T follicular helper cell (primary cell): ENCODE results near the gene LMBRD1.
A peak's percentile ranks its signal among the peaks of the same experiment; 100 is the strongest.
"Not testable (repeated sequence)": the region's sequence is repeated elsewhere in the genome, so short reads cannot be mapped to it uniquely, and the experiment has no call there.

ENCODE experiments used
- DNase-seq: peaks from one replicate; pipeline ENCODE4 v3.0.0-alpha.2; 2020; ENCODE audit warnings: low read depth

LMBRD1 gene

GRCh38 chr6:69796073-69796641, 653 bp downstream of the LMBRD1 start:
- DNase-seq = peak; percentile 49

- DNase-seq = no peak
Observed at GRCh38 chr6:69795469-69796072, 1.2 kb downstream of the LMBRD1 start.

- no peak for DNase-seq
Observed at GRCh38 chr6:69792292-69792691, 4.5 kb downstream of the LMBRD1 start.

- no peak for DNase-seq
Observed at GRCh38 chr6:69791065-69791471, 5.7 kb downstream of the LMBRD1 start.

- no peak for DNase-seq
Observed at GRCh38 chr6:69790629-69791028, 6.2 kb downstream of the LMBRD1 start.

GRCh38 chr6:69789578-69789977, 7.2 kb downstream of the LMBRD1 start:
- DNase-seq = no peak

- DNase-seq = not testable (repeated sequence)
Observed at GRCh38 chr6:69787436-69787835, 9.4 kb downstream of the LMBRD1 start.

- no peak for DNase-seq
Observed at GRCh38 chr6:69785697-69786096, 11.1 kb downstream of the LMBRD1 start.

- DNase-seq = no peak
Observed at GRCh38 chr6:69784595-69785377, 12.0 kb downstream of the LMBRD1 start.

GRCh38 chr6:69783108-69783507, 13.7 kb downstream of the LMBRD1 start:
- DNase-seq = no peak

GRCh38 chr6:69780585-69781178, 16.1 kb downstream of the LMBRD1 start:
- no peak for DNase-seq

GRCh38 chr6:69775941-69776340, 20.9 kb downstream of the LMBRD1 start:
- no peak for DNase-seq

- DNase-seq = no peak
Observed at GRCh38 chr6:69775585-69775849, 21.3 kb downstream of the LMBRD1 start.

GRCh38 chr6:69774740-69775584, 21.8 kb downstream of the LMBRD1 start:
- no peak for DNase-seq

- no peak for DNase-seq
Observed at GRCh38 chr6:69771158-69771906, 25.5 kb downstream of the LMBRD1 start.

- DNase-seq = no peak
Observed at GRCh38 chr6:69768664-69769063, 28.1 kb downstream of the LMBRD1 start.

- no peak for DNase-seq
Observed at GRCh38 chr6:69763763-69764162, 33.0 kb downstream of the LMBRD1 start.

- DNase-seq = no peak
Observed at GRCh38 chr6:69761853-69762252, 35.0 kb downstream of the LMBRD1 start.

GRCh38 chr6:69758214-69758613, 38.6 kb downstream of the LMBRD1 start:
- no peak for DNase-seq

GRCh38 chr6:69756907-69757306, 39.9 kb downstream of the LMBRD1 start:
- DNase-seq = no peak

GRCh38 chr6:69756366-69756765, 40.4 kb downstream of the LMBRD1 start:
- DNase-seq = no peak

- DNase-seq = no peak
Observed at GRCh38 chr6:69735027-69735426, 61.8 kb downstream of the LMBRD1 start.
